SK-N-SH treated with all-trans-retinoic acid at 6 μM for 48 hours (cell line): ENCODE data around the gene MATN4.

ENCODE experiments used
- ATAC-seq: fragments of 200-7000 bp; cut with Tn5 transposase; 3 replicates; pipeline ENCODE4 v1.9.1; 2020; ENCODE audit warnings: mild to moderate bottlenecking, moderate library complexity
- ARNTL ChIP-seq: fragments of 450-650 bp; formaldehyde crosslinking; IDR thresholded peaks from 2 replicates; pipeline ENCODE4 v1.5.0; 2020; ENCODE audit warnings: low read depth, mild to moderate bottlenecking, moderate library complexity, borderline replicate concordance
- BACH2 ChIP-seq: fragments of 250-450 bp; sonication (Bioruptor Pico); IDR thresholded peaks from 2 replicates; pipeline ENCODE4 v1.9.0; 2021; ENCODE audit warnings: mild to moderate bottlenecking, borderline replicate concordance
- CREB5 ChIP-seq: fragments of 250-450 bp; sonication (Bioruptor Pico); IDR thresholded peaks from 2 replicates; pipeline ENCODE4 v1.5.1; 2020; ENCODE audit warnings: low read depth, mild to moderate bottlenecking, moderate library complexity
- CSDC2 ChIP-seq: fragments of 250-450 bp; sonication (Bioruptor Pico); IDR thresholded peaks from 2 replicates; pipeline ENCODE4 v1.5.0; 2020; ENCODE audit warnings: mild to moderate bottlenecking, moderate library complexity
- CSRNP3 ChIP-seq: fragments of 250-450 bp; sonication (Bioruptor Pico); IDR thresholded peaks from 2 replicates; pipeline ENCODE4 v1.5.1; 2021; ENCODE audit warnings: mild to moderate bottlenecking, moderate library complexity
- ESRRG ChIP-seq: fragments of 250-450 bp; sonication (Bioruptor Pico); IDR thresholded peaks from 2 replicates; pipeline ENCODE4 v1.6.1; 2021; ENCODE audit warnings: mild to moderate bottlenecking
- GLIS3 ChIP-seq: fragments of 250-450 bp; sonication (Bioruptor Pico); IDR thresholded peaks from 2 replicates; pipeline ENCODE4 v1.5.0; 2020; ENCODE audit warnings: mild to moderate bottlenecking, moderate library complexity
- OSR1 ChIP-seq: fragments of 250-450 bp; sonication (Bioruptor Pico); IDR thresholded peaks from 2 replicates; pipeline ENCODE4 v1.8.0; 2022; ENCODE audit warnings: moderate library complexity, mild to moderate bottlenecking, inconsistent platforms
- PATZ1 ChIP-seq: fragments of 250-450 bp; sonication (Bioruptor Pico); IDR thresholded peaks from 2 replicates; pipeline ENCODE4 v1.8.0; 2020; ENCODE audit warnings: mild to moderate bottlenecking, moderate library complexity, borderline replicate concordance
- PPARA ChIP-seq: fragments of 250-450 bp; sonication (Bioruptor Pico); IDR thresholded peaks from 2 replicates; pipeline ENCODE4 v1.5.0; 2020; ENCODE audit warnings: mild to moderate bottlenecking, borderline replicate concordance
- RARB ChIP-seq: fragments of 250-450 bp; sonication (Bioruptor Pico); IDR thresholded peaks from 2 replicates; pipeline ENCODE4 v1.8.0; 2021; ENCODE audit warnings: mild to moderate bottlenecking, moderate library complexity
- SNAI2 ChIP-seq: fragments of 250-450 bp; sonication (Bioruptor Pico); IDR thresholded peaks from 2 replicates; pipeline ENCODE4 v1.5.0; 2020; ENCODE audit warnings: mild to moderate bottlenecking, moderate library complexity
- TCF4 ChIP-seq: fragments of 250-450 bp; sonication (Bioruptor Pico); IDR thresholded peaks from 2 replicates; pipeline ENCODE4 v1.8.0; 2021; ENCODE audit warnings: mild to moderate bottlenecking, moderate library complexity, borderline replicate concordance
- TOX ChIP-seq: fragments of 250-450 bp; sonication (Bioruptor Pico); IDR thresholded peaks from 2 replicates; pipeline ENCODE4 v1.8.0; 2021; ENCODE audit warnings: mild to moderate bottlenecking, moderate library complexity, borderline replicate concordance
- TSHZ2 ChIP-seq: fragments of 250-450 bp; sonication (Bioruptor Pico); IDR thresholded peaks from 2 replicates; pipeline ENCODE4 v1.5.0; 2020; ENCODE audit warnings: mild to moderate bottlenecking, moderate library complexity
- ZC3H10 ChIP-seq: fragments of 250-450 bp; sonication (Bioruptor Pico); IDR thresholded peaks from 2 replicates; pipeline ENCODE4 v1.5.1; 2021; ENCODE audit warnings: mild to moderate bottlenecking, moderate library complexity
- ZFP3 ChIP-seq: fragments of 250-450 bp; sonication (Bioruptor Pico); IDR thresholded peaks from 2 replicates; pipeline ENCODE4 v1.5.0; 2020; ENCODE audit warnings: mild to moderate bottlenecking, moderate library complexity
- ZFP30 ChIP-seq: fragments of 450-650 bp; formaldehyde crosslinking; IDR thresholded peaks from 2 replicates; pipeline ENCODE4 v1.5.0; 2022; ENCODE audit warnings: mild to moderate bottlenecking, moderate library complexity
- ZNF565 ChIP-seq: fragments of 450-650 bp; formaldehyde crosslinking; conservative IDR thresholded peaks from 2 replicates; pipeline ENCODE4 v1.5.0; 2020; ENCODE audit warnings: low read depth, mild to moderate bottlenecking, moderate library complexity
- ZNF70 ChIP-seq: fragments of 450-650 bp; formaldehyde crosslinking; IDR thresholded peaks from 2 replicates; pipeline ENCODE4 v1.5.0; 2020; ENCODE audit warnings: mild to moderate bottlenecking, moderate library complexity

Gene MATN4

GRCh38 chr20:45258664-45259063, 49.4 kb downstream of the MATN4 start (continued):
- TF ChIP-seq ESRRG (CRISPR knock-in tag), result no peak

GRCh38 chr20:45258259-45258658, 49.8 kb downstream of the MATN4 start:
- TF ChIP-seq ARNTL (CRISPR knock-in tag), result no peak
- no peak for TF ChIP-seq GLIS3 (CRISPR knock-in tag)
- no peak for TF ChIP-seq BACH2 (CRISPR knock-in tag)
- no peak for TF ChIP-seq PPARA
- no peak for TF ChIP-seq PATZ1
- no peak for TF ChIP-seq ZFP30 (CRISPR knock-in tag)
- no peak for TF ChIP-seq TCF4 (CRISPR knock-in tag)
- no peak for TF ChIP-seq SNAI2 (CRISPR knock-in tag)
- no peak for TF ChIP-seq ESRRG (CRISPR knock-in tag)
- TF ChIP-seq ZFP3 (CRISPR knock-in tag), result no peak
- TF ChIP-seq CREB5 (CRISPR knock-in tag), result no peak
- no peak for TF ChIP-seq ZC3H10 (CRISPR knock-in tag)
- TF ChIP-seq TSHZ2 (CRISPR knock-in tag), result no peak
- no peak for TF ChIP-seq ZNF565 (CRISPR knock-in tag)
- TF ChIP-seq, all 23 proteins: peak for 0
- no peak for ATAC-seq

- TF ChIP-seq CREB5 (CRISPR knock-in tag) (no peak), BACH2 (CRISPR knock-in tag) (no peak), RARB (CRISPR knock-in tag) (no peak), CSRNP3 (no peak), PPARA (no peak), SNAI2 (CRISPR knock-in tag) (no peak)
- TF ChIP-seq, all 23 proteins: peak for 0
- no peak for ATAC-seq
Observed at GRCh38 chr20:45257711-45258110, 50.4 kb downstream of the MATN4 start.

- TF ChIP-seq RARB (CRISPR knock-in tag) (no peak), CSRNP3 (no peak), ZNF70 (CRISPR knock-in tag) (no peak), OSR1 (CRISPR knock-in tag) (no peak), ZFP3 (CRISPR knock-in tag) (no peak), GLIS3 (CRISPR knock-in tag) (no peak), ESRRG (CRISPR knock-in tag) (no peak), SNAI2 (CRISPR knock-in tag) (no peak), TOX (no peak), CSDC2 (no peak), ZFP30 (CRISPR knock-in tag) (no peak)
Observed at GRCh38 chr20:45257161-45257560, 50.9 kb downstream of the MATN4 start.

More at GRCh38 chr20:45257161-45257560, 50.9 kb downstream of the MATN4 start:
- ATAC-seq, result no peak
